Activated T-cell treated with anti-CD3 and anti-CD28 coated beads for 24 hours (primary cell): ENCODE measurements around the gene UQCRHL.

Experiments
- DNase-seq: peaks from one replicate; pipeline ENCODE4 v3.0.0-alpha.2; 2020; ENCODE audit warnings: low read depth

Gene UQCRHL

DNA sequence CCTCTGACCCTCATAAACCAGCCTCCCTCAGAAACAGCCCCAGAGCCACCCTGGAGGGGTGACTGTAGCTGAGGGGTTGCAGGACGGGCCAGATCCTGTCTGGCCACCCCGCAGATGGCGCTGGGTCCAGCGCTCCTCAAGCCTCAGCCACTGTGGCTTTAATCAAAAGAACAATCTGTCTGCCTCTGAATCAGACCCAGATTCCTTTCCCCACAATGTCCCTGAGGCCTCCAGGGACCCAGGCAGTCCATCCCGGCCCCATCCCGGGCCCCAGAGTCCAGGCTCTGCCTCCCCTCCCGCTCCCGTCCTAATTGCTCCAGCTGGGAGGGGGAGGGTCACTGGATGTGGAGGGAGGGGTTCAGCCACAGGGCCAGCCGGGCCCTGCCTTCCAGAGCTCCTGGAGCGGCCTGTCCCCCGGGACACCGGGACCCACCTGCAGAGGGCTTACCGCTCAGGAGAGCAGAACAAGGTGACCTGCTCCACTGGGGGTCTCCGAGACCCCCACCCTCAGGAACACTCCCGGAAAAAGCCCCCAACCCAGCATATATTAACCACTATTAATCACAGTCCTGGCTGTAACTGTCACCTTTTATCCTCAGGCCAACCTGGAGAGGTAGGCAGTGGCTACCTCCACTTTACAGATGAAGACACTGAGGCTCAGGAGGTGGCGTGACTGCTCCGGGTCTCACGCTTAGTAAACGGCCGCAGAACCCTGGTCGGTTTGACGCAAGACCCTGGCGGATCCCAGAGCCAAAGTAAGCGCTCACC lies 49.7 kb downstream of the UQCRHL start:
- DNase-seq: no peak
